ENCODE measurements around the gene CASP7. TPM values are rescaled to one million over a fixed set of nuclear protein-coding genes. Genes with fewer than 3 reads are reported as not detected.

Gene CASP7
- total RNA-seq, 2 donors from 2014 or later, result 7.2 to 9.5 TPM

DNA sequence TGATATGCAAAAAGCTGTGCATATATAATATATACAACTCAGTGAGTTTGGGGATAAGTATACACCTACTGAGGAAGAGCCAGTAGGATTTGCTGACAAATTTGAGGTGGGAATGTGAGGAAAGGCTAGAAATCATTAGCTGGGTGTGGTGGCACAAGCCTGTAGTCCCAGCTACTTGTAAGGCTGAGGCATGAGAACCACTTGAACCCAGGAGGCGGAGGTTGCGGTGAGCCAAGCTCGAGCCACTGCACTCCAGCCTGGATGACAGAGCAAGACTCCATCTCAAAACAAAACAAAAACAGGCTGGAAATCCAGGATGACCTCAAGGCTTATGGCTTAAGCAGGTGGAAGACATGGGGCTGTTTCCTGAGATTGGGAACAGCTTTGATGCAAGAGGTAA, 61.1 kb downstream of the CASP7 start:
- TF ChIP-seq, protein P1, sequence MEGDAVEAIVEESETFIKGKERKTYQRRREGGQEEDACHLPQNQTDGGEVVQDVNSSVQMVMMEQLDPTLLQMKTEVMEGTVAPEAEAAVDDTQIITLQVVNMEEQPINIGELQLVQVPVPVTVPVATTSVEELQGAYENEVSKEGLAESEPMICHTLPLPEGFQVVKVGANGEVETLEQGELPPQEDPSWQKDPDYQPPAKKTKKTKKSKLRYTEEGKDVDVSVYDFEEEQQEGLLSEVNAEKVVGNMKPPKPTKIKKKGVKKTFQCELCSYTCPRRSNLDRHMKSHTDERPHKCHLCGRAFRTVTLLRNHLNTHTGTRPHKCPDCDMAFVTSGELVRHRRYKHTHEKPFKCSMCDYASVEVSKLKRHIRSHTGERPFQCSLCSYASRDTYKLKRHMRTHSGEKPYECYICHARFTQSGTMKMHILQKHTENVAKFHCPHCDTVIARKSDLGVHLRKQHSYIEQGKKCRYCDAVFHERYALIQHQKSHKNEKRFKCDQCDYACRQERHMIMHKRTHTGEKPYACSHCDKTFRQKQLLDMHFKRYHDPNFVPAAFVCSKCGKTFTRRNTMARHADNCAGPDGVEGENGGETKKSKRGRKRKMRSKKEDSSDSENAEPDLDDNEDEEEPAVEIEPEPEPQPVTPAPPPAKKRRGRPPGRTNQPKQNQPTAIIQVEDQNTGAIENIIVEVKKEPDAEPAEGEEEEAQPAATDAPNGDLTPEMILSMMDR (IDR thresholded peaks at IDR 0.05), result no peak
- H3K27ac ChIP-seq, result no peak overlapping the region
- H3K36me3 ChIP-seq, result no peaks in the 10 kb centered on the region
- no peaks in the 10 kb centered on the region for H3K4me1 ChIP-seq
- H3K27me3 ChIP-seq, result no peaks in the 10 kb centered on the region
- H3K4me3 ChIP-seq, result no peak overlapping the region
- no peak for DNase-seq (ENCODE audit: low spot score)
- H3K9me3 ChIP-seq, result peaks cover 0 to 2% of the 10 kb centered on the region in 2 donors

DNA sequence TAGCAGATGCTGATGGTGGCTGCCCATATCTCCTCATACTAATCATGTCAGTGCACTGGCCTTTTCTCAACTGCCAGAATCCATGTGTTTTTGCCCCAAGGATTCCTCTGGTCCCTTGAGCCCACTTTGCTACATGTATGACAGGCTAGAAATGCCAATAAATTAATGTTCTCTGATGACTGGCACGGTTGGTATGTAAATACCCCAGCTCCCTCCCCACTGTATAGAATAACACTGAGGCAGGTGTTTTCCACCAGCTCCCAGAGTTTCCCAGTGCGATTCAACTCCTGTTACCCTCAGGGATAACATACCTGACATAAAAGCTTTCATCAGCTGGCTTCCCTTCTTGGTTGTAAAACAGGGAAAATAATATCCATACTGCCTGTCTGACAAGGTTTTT, 62.8 kb downstream of the CASP7 start:
- no peak overlapping the region for H3K27ac ChIP-seq
- no peaks in the 10 kb centered on the region for H3K4me1 ChIP-seq
- no peak overlapping the region for H3K4me3 ChIP-seq
- TF ChIP-seq, protein P1 (IDR thresholded peaks at IDR 0.05), result no peak
- H3K27me3 ChIP-seq, result no peaks in the 10 kb centered on the region
- peaks cover 0 to 2% of the 10 kb centered on the region in 2 donors for H3K9me3 ChIP-seq
- DNase-seq (ENCODE audit: low spot score), result no peak
- no peaks in the 10 kb centered on the region for H3K36me3 ChIP-seq

DNA sequence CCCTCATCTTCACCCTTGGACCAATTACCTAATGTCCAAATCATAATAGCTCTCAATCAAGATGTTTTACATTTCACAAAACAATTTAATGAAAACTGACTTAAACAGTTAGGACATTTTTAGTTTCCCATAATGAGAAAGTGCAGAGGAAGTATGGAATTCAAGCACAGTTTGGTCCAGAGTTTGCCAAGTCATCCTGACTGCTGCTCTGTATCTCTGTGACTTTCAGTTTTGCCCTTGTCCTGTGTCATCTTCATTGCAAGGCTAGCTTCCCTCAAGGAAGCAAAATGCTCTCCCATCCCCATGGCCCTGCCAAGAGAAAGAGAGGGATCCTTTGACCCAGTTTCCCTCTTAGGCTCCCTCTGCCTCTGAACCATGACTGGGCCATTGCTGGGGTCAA, 63.9 kb downstream of the CASP7 start:
- Histone ChIP-seq H3K4me3 (no peak overlapping the region), H3K27ac (no peak overlapping the region), H3K9me3 (peaks cover 0 to 2% of the 10 kb centered on the region in 2 donors), H3K36me3 (no peaks in the 10 kb centered on the region), H3K4me1 (no peaks in the 10 kb centered on the region), H3K27me3 (no peaks in the 10 kb centered on the region)
- no peak for DNase-seq (ENCODE audit: low spot score)
- TF ChIP-seq, protein P1 (IDR thresholded peaks at IDR 0.05), result no peak

DNA sequence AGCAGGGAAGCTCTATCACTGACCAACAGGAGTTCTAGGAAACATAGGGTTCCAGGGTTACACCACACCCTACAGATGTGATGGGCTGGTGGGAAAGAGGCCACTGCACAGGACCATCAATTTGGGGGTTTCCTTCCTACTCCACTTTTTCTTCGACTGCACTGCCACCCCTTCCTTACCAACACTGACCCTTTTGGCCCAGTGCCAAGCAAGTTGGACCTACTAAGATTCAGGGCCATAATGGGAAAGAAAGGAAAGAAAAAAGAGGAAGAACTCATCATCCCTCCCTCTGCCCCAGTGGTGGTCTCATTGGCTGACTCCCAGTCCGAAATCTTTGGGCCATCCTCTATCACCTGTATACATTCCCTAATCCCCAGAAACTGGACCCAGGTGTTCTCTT, 65.7 kb downstream of the CASP7 start:
- Histone ChIP-seq H3K27ac (no peak overlapping the region), H3K27me3 (no peaks in the 10 kb centered on the region), H3K4me3 (no peak overlapping the region), H3K9me3 (peaks cover 0 to 2% of the 10 kb centered on the region in 2 donors), H3K4me1 (no peaks in the 10 kb centered on the region), H3K36me3 (no peaks in the 10 kb centered on the region)
- DNase-seq (ENCODE audit: low spot score), result no peak
- TF ChIP-seq, protein P1 (IDR thresholded peaks at IDR 0.05), result no peak

DNA sequence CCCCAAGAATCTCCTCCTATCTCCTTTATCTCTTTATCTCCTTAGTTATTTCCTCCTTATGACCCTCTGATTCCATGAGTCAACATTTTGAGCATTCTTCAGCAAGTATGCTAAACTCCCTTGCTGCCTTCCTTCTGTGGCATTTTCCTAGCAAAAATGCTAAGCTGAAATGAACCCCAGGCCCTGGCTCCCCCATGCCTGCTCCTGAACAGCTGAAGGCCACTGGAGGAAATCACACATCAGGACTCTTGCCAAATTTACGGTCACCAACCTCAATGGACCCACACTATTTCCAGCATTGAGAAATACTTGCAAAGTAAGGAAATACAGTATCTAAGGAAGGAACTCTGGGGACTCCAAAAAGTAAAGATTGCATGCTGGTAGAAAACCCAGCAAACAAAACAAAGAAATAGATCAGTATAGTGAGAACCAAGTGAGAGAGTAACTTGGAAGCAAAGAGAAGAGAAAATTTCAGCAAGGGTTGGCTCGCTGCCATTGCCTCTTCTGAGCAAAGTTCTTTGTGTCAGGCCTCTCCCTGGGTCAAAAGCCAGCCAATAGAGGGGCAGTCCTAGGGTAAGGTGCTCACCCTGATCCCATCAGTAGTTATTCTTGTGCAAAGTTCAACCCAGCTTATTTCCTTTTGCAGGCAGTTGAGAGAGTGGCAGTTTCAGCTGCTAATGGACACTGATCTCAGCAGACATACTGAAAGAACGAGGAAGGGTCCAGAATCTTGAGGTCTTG, 66.7 kb downstream of the CASP7 start:
- Histone ChIP-seq H3K27ac (no peak overlapping the region), H3K4me1 (no peaks in the 10 kb centered on the region), H3K4me3 (no peak overlapping the region), H3K36me3 (no peaks in the 10 kb centered on the region), H3K9me3 (peaks cover 0 to 2% of the 10 kb centered on the region in 2 donors), H3K27me3 (no peaks in the 10 kb centered on the region)
- TF ChIP-seq, protein P1 (IDR thresholded peaks at IDR 0.05), result no peak
- no peak for DNase-seq (ENCODE audit: low spot score)
